Epithelial cell of esophagus (primary cell): ENCODE measurements around the gene EIF2AK2.
"Not testable (repeated sequence)": the region's sequence is repeated elsewhere in the genome, so short reads cannot be mapped to it uniquely, and the experiment has no call there.

Experiments used
- DNase-seq: peaks from one replicate; pipeline ENCODE4 v3.0.0; 2010; ENCODE audit warnings: low read depth
- H3K4me3 ChIP-seq: 2 replicates; pipeline ENCODE4 v1.5.1; 2011; ENCODE audit warnings: mild to moderate bottlenecking, low read length, control low read depth
- TF ChIP-seq, protein P1 (sequence below): IDR thresholded peaks from 2 replicates; pipeline ENCODE4 v1.5.1; 2011; ENCODE audit warnings: low read depth, mild to moderate bottlenecking, low read length, control low read depth, inconsistent platforms; ENCODE audit not compliant: insufficient read depth; ENCODE audit errors: missing control alignments

Gene EIF2AK2

DNA sequence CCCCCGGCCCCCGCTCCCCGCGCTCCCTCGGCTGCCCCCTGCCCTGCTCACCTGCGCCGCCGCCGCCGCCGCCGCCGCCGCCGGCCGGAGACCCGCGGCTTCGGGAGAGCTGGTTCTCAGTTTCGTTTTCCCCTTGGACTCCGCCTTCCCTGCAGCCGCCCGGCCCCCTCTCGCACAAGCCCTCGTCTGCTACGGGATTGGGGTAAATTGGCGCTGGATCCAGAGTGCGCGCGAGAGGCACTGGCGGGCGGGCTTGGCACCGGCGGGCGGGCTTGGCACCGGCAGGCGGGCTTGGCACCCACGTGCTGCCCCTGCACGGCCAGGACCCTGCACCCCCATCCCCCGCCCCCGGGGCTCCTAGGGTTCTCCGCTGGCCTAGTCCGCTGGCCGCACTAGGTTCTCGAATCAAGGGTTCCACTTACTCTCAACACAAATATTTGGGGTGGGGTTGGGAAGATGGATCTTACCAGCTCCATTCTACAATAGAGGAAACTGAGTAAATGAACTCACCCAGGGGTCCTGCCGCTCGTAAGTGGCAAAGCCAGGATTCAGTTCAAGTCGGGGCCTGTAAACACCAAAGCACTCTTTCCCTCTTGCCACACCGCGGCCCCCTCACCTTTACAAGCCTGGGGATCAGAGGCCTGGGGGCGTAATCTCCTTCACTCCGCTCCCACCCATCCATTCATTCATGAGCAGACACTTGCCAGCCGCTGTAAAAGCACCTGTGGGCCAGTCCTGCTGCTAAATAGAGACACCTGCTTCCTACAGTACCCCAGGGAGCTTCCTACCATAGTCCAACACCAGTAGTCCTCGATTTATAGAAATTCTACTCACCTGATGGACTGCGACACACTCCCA, at the start of gene EIF2AK2:
Gene EIF2AK2, minus strand, starts transcription at position 124 of the 858 bp plus-strand sequence. CDS start 9,174 bp downstream, outside the sequence.
- peak; percentile 87 for DNase-seq
- TF ChIP-seq, protein P1, sequence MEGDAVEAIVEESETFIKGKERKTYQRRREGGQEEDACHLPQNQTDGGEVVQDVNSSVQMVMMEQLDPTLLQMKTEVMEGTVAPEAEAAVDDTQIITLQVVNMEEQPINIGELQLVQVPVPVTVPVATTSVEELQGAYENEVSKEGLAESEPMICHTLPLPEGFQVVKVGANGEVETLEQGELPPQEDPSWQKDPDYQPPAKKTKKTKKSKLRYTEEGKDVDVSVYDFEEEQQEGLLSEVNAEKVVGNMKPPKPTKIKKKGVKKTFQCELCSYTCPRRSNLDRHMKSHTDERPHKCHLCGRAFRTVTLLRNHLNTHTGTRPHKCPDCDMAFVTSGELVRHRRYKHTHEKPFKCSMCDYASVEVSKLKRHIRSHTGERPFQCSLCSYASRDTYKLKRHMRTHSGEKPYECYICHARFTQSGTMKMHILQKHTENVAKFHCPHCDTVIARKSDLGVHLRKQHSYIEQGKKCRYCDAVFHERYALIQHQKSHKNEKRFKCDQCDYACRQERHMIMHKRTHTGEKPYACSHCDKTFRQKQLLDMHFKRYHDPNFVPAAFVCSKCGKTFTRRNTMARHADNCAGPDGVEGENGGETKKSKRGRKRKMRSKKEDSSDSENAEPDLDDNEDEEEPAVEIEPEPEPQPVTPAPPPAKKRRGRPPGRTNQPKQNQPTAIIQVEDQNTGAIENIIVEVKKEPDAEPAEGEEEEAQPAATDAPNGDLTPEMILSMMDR = no peak
- peak within 1 kb of the TSS; percentile 78 for H3K4me3 ChIP-seq

GRCh38 chr2:37205689-37206341, 49.0 kb upstream of the EIF2AK2 start:
- DNase-seq = no peak
- TF ChIP-seq, protein P1 = no peak
- no peak overlapping the region for H3K4me3 ChIP-seq

- not testable (repeated sequence) for DNase-seq, H3K4me3 ChIP-seq
Observed at GRCh38 chr2:37205071-37205661, 48.4 kb upstream of the EIF2AK2 start.

GRCh38 chr2:37203708-37204107, 46.9 kb upstream of the EIF2AK2 start:
- no peak for DNase-seq
- no peak overlapping the region for H3K4me3 ChIP-seq
- TF ChIP-seq, protein P1 = no peak

GRCh38 chr2:37201766-37202165, 45.0 kb upstream of the EIF2AK2 start:
- no peak for DNase-seq
- no peak overlapping the region for H3K4me3 ChIP-seq

DNA sequence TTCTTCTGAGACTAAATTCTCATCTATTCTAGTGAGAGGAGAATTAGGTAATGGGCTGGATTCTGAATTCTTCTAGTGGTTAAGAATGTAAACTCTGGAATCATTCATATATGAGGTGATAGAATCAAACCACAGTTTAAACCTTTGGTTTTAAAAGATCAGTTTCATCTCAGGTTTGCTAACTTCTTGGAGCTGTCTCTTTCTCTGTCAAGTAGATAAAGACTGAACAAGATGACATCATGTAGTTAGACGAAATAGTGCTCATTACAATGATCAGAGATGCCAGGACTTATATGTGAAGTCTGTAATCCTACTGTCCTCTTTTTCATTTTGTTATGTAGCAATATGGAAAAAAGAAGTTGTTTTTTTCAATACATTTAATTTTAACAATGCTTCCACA, 44.4 kb upstream of the EIF2AK2 start:
- no peak for DNase-seq
- no peak overlapping the region for H3K4me3 ChIP-seq
- TF ChIP-seq, protein P1 = no peak

More at GRCh38 chr2:37201766-37202165, 45.0 kb upstream of the EIF2AK2 start:
- TF ChIP-seq, protein P1 = no peak

GRCh38 chr2:37198681-37199065, 41.9 kb upstream of the EIF2AK2 start:
- TF ChIP-seq, protein P1 = no peak
- no peak for DNase-seq

More at GRCh38 chr2:37198681-37199065, 41.9 kb upstream of the EIF2AK2 start:
- no peak overlapping the region for H3K4me3 ChIP-seq
